ENCODE results near the gene FAR2. TPM values are rescaled to one million over a fixed set of nuclear protein-coding genes. Genes with fewer than 3 reads are reported as not detected.

The FAR2 gene
- total RNA-seq, 2 experiments from 2014 or later = 0.53 to 1.6 TPM

GRCh38 chr12:29191267-29191850, 42.3 kb downstream of the FAR2 start:
- Histone ChIP-seq H3K4me1 (ENCODE audit: insufficient read depth, low read length) (no peaks in the 10 kb centered on the region), H3K36me3 (ENCODE audit: insufficient read depth, low read length) (no peaks in the 10 kb centered on the region), H3K27me3 (ENCODE audit: control insufficient read depth in 1 of 2, insufficient read depth in 2 of 2, low read length in 2 of 2) (no peaks in the 10 kb centered on the region), H3K27ac (ENCODE audit: low read depth in 1 of 2, low read length in 2 of 2) (no peak overlapping the region), H3K4me3 (ENCODE audit: low read length) (no peak overlapping the region), H3K9me3 (ENCODE audit: control insufficient read depth in 1 of 2, insufficient read depth in 1 of 2, low read length in 2 of 2) (no peaks in the 10 kb centered on the region)
- TF ChIP-seq CTCF (IDR thresholded peaks at IDR 0.05) = no peak
- Mint-ChIP-seq H3K27me3 (no peaks in the 10 kb centered on the region), H3K4me3 (no peak overlapping the region), H3K27ac (no peak overlapping the region), H3K9me3 (no peaks in the 10 kb centered on the region), H3K4me1 (ENCODE audit: low read depth) (no peaks in the 10 kb centered on the region), H3K36me3 (ENCODE audit: low read depth) (no peaks in the 10 kb centered on the region)
- no peak for DNase-seq
- CTCF ChIA-PET = no interaction called here
- intact Hi-C loops (cut with DNase I, micrococcal nuclease) = no loop called here
- no peak for ATAC-seq (ENCODE audit: poor library complexity)
- POLR2A ChIA-PET = no interaction called here

GRCh38 chr12:29198901-29199300, 49.8 kb downstream of the FAR2 start:
- ATAC-seq (ENCODE audit: poor library complexity) = no peak

DNA sequence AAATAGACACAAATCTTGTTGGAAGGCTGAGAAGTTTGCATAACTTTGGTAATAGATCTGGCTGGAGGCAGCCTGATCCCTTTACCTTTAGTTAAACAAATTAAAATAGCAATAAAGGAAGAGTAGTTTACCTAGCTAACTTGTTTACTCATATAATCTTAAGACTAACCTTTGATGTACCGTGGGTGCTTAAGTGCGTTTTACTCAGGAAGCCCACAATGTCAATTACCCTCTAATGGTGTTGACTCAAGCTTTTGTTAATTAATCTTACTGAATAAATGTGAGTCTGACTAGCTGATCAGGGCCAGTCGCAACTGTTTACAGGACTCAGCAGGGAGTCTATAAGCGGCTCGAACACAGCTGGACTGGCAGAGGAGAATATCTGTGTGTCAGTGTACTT, 51.5 kb downstream of the FAR2 start:
- peaks cover 4% of the 10 kb centered on the region for H3K9me3 Mint-ChIP-seq
- DNase-seq (no peak), ATAC-seq (ENCODE audit: poor library complexity) (no peak)
- POLR2A ChIA-PET = no interaction called here
- Histone ChIP-seq H3K9me3 (ENCODE audit: control insufficient read depth in 1 of 2, insufficient read depth in 1 of 2, low read length in 2 of 2) (no peaks in the 10 kb centered on the region), H3K27me3 (ENCODE audit: control insufficient read depth in 1 of 2, insufficient read depth in 2 of 2, low read length in 2 of 2) (no peaks in the 10 kb centered on the region), H3K27ac (ENCODE audit: low read depth in 1 of 2, low read length in 2 of 2) (no peak overlapping the region), H3K4me3 (ENCODE audit: low read length) (no peak overlapping the region), H3K36me3 (ENCODE audit: insufficient read depth, low read length) (no peaks in the 10 kb centered on the region), H3K4me1 (ENCODE audit: insufficient read depth, low read length) (no peaks in the 10 kb centered on the region)
- H3K36me3 Mint-ChIP-seq (ENCODE audit: low read depth) = no peaks in the 10 kb centered on the region
- no peak overlapping the region for H3K4me3 Mint-ChIP-seq
- no peaks in the 10 kb centered on the region for H3K4me1 Mint-ChIP-seq (ENCODE audit: low read depth)
- H3K27me3 Mint-ChIP-seq = no peaks in the 10 kb centered on the region
- TF ChIP-seq CTCF (IDR thresholded peaks at IDR 0.05) = no peak
- CTCF ChIA-PET = no interaction called here
- intact Hi-C loops (cut with DNase I, micrococcal nuclease) = no loop called here
- H3K27ac Mint-ChIP-seq = no peak overlapping the region

More at GRCh38 chr12:29198901-29199300, 49.8 kb downstream of the FAR2 start:
- Mint-ChIP-seq H3K27ac (no peak overlapping the region), H3K4me1 (ENCODE audit: low read depth) (no peaks in the 10 kb centered on the region), H3K9me3 (peaks cover 4% of the 10 kb centered on the region), H3K4me3 (no peak overlapping the region), H3K27me3 (no peaks in the 10 kb centered on the region), H3K36me3 (ENCODE audit: low read depth) (no peaks in the 10 kb centered on the region)
- POLR2A ChIA-PET = no interaction called here
- Histone ChIP-seq H3K27me3 (ENCODE audit: control insufficient read depth in 1 of 2, insufficient read depth in 2 of 2, low read length in 2 of 2) (no peaks in the 10 kb centered on the region), H3K9me3 (ENCODE audit: control insufficient read depth in 1 of 2, insufficient read depth in 1 of 2, low read length in 2 of 2) (no peaks in the 10 kb centered on the region), H3K4me3 (ENCODE audit: low read length) (no peak overlapping the region), H3K36me3 (ENCODE audit: insufficient read depth, low read length) (no peaks in the 10 kb centered on the region), H3K4me1 (ENCODE audit: insufficient read depth, low read length) (no peaks in the 10 kb centered on the region), H3K27ac (ENCODE audit: low read depth in 1 of 2, low read length in 2 of 2) (no peak overlapping the region)
- no peak for DNase-seq
- intact Hi-C loops (cut with DNase I, micrococcal nuclease) = no loop called here
- CTCF ChIA-PET = no interaction called here
- no peak for TF ChIP-seq CTCF (IDR thresholded peaks at IDR 0.05)

All from CD4-positive, alpha-beta T cell (primary cell).